HG02943 (cell line): ENCODE results near the gene TMEM132D.

Experiments used
- ATAC-seq: cut with Tn5 transposase; IDR thresholded peaks from one replicate; pipeline ENCODE4 v1.9.1; 2021; ENCODE audit warnings: mild to moderate bottlenecking, low read depth, moderate library complexity; ENCODE audit not compliant: unreplicated experiment

The TMEM132D gene

DNA sequence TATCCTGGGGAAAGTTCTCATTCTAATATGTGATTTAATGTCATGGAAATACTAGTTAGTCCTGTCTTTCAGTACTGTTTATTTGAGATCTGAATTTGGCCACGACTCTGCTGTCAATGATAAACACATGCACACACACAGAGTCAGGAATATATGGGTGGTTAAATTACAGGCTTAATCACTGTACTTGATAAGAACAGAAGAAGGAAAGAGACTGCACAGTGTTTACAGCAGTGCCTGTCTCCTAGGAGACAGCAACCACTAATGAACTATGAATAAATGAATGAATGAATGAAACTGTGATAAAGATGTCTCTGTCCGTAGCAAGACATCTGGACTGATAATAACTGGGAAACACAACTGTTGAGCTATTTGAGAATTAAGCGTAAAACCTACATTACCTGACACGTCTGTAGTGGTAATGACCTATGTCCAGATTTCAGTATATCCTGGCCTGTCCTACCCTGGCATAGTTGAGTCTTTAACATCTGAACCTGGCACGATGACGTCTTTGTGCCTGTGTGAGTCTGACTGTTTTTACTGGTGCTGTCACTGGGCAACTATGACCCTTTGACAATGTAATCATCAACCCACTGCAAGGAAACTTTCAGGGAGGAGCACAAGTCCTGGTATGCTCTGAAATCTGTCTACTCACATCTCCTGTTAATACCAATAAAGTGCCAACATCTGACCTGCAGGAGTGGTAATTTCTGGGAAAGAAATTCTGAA is 524.6 kb downstream of the TMEM132D start:
- ATAC-seq, result no peak

DNA sequence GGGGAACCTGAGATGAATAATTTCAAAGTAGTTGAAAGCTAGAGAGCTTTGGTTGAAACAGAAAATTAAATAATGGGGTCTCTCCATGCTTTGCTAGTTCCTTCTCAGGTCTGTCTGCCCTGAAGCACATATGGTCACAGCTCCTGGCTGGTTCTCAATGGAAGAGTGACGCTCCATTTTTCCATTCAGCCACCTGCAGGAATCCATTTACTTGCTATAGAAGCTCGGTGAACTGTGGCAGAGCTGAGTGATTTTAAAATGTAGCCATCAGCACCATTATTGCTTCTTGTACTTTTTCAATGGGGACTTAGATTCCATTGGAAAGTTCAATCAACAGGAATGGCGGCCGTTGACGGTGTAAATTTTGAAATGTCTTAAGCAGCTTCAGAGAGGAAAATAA is 525.3 kb downstream of the TMEM132D start:
- ATAC-seq, result no peak

GRCh38 chr12:129373746-129374145 is 530.1 kb downstream of the TMEM132D start:
- no peak for ATAC-seq

GRCh38 chr12:129372876-129373275 is 530.9 kb downstream of the TMEM132D start:
- ATAC-seq, result no peak

DNA sequence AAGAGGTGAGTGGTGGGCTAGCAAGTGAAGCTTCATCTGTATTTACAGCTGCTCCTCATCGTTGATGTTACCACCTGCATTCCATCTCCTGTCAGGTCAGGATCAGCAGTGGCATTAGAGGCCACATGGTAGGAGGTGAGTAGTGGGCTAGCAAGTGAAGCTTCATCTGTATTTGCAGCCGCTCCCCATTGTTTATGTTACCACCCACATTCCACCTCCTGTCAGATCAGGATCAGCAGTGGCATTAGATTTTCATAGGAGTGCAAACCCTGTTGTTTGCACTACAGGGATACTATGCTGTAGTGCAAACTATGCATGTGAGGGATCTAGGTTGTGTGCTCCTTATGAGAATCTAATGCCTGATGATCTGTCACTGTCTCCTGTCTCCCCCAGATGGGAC is 531.5 kb downstream of the TMEM132D start:
- no peak for ATAC-seq

- ATAC-seq, result no peak
These were observed 532.6 kb downstream of the TMEM132D start for GRCh38 chr12:129371268-129371667.

- ATAC-seq, result no peak
These were observed 537.2 kb downstream of the TMEM132D start for GRCh38 chr12:129366656-129367055.

GRCh38 chr12:129363041-129363440 is 540.8 kb downstream of the TMEM132D start:
- ATAC-seq, result no peak

- ATAC-seq, result no peak
These were observed 546.6 kb downstream of the TMEM132D start for GRCh38 chr12:129357233-129357632.

DNA sequence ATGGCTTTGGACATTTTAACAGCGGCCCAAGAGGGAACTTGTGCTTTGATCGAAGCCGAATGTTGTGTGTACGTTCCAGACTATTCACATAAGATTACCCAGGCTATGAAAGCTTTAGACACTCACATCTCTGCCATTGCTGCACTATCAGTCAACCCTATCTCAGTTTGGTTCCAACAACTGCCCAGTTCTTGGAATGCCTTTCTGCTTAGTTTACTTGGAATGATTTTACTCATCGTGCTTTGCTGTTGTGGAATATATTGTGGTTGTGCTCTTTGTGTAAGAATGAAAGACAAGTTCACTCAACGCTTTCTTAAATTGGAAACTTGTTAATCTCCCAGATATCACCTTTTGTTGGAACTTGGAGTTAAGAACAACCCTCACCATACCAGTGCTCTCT is 552.3 kb downstream of the TMEM132D start:
- no peak for ATAC-seq

GRCh38 chr12:129339336-129339735 is 564.5 kb downstream of the TMEM132D start:
- no peak for ATAC-seq

DNA sequence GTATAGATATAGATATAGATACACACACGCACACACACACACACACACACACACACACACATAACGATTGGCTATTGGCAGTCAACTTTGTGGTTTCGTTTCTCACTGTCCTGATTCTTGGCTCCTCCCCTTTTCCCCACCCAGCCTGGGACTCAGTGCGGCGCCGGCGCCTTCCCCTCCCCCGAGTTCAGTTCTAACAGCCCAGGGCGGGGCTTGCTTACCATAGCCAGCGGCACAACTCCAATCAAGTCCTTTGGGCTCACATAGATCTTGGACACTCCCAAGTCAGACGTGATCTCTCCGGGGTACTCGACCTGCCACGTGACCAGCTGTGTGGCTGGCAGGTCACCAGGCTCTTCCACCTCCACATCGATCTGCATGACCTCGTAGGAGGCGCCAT is 566.4 kb downstream of the TMEM132D start:
- ATAC-seq, result no peak

DNA sequence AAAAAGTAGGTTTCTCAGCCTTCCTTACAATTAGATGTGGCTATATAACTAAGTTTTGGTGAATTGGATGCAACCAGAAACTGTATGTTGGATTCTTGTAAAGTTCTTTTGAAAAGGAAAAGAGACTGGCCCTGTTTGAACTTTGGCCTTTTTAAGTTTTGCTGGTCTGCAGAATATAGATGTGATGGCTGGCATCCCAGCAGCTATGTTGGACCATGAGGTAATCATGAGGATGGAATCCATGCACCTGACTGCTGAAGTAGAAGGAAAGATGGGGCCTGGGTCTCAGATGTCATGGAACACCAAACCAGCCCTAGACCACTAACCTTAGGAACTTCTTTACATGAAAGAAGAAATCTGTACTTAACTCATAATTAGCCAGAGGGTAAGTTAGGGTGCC is 568.1 kb downstream of the TMEM132D start:
- no peak for ATAC-seq

GRCh38 chr12:129332286-129332685 is 571.5 kb downstream of the TMEM132D start:
- no peak for ATAC-seq

DNA sequence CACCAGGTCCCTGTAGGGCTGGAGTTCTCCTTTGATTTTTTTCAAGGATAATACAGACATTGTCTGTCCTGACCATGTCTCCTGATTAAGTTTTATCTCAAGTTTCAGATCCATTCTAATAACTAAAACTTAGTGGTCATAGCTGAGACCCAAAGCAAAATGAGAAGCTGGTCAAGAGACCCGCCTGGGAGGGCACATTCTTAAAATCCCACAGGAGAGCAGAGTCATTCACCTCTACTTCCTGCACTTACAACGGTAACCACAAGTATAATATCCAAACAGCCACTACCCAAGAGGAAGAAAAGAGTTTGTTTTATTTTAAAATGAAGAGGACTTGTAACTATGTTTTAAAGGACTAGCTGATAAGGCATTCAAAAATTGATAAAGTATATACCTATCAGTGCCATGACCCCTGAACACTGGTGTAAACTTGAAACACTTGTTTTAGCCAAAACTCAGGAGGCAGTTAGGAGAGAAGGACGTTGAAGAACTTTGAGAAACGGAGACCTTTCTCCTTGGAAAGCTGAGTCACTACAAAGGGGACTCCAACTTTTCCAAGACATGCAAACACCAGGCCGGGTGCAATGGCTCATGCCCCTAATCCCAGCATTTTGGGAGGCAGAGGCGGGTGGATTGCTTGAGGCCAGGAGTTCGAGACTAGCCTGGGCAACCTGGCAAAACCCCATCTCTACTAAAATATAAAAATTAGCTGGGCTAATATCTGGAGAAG is 572.3 kb downstream of the TMEM132D start:
- no peak for ATAC-seq

DNA sequence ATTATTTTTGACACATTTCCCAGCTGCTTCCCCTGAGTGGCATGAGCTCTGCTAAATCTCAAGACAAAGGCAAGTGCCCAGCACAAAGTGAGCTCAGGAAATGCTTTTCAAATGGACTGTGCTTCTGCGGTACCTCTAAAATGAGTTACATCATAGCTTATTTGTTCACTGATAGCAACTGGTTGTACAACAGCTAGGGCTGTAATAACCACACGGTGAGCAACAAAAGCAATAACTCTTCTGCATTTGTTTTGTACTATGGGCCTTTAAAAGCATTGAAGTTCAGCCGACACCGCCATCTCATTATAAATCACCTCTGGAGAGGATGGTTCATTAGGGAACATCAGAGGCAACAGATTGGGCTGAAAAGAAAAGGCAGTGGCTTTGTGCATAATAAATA is 575.6 kb downstream of the TMEM132D start:
- no peak for ATAC-seq

DNA sequence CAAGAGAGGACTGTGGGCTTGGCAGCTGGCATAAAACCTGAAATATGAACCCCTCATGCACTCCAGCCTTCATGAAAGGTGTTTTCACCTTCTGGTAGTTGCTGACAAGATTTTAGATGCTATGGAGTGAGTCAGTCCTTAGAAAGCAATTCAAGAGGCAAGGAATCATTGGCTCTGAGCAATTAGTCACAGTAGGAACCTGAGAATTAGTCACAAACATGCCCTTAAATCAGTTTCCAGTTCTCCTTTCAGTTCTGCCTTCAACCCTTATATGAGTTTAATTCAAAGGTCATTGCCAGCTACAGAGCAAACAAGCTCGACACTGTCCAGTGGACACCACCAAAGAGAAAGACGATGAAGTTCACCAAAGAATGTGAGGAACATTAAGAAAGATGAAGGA is 578.3 kb downstream of the TMEM132D start:
- ATAC-seq, result no peak

GRCh38 chr12:129312048-129312447 is 591.8 kb downstream of the TMEM132D start:
- no peak for ATAC-seq

DNA sequence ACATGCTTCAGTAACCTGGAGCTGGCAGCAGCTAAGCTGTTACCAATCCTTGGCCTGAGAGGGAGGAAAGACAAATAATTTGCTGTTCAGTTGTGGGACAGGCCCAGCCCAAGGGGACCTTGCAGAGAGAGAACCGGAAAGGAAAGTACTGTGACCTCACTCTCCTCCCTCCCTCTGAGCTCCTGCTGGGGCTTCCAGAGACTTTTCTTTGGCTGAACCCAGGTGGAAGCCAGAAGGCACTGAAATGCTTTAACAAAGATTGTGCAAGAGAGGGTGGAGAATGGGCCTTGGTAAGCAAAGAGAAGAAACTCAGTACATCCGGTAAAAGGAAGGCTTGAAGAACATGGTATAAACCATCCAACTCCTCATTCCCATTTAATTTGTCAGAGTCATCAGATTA is 593.5 kb downstream of the TMEM132D start:
- no peak for ATAC-seq

- no peak for ATAC-seq
These were observed 598.0 kb downstream of the TMEM132D start for GRCh38 chr12:129305851-129306250.

GRCh38 chr12:129304529-129304928 is 599.3 kb downstream of the TMEM132D start:
- no peak for ATAC-seq

DNA sequence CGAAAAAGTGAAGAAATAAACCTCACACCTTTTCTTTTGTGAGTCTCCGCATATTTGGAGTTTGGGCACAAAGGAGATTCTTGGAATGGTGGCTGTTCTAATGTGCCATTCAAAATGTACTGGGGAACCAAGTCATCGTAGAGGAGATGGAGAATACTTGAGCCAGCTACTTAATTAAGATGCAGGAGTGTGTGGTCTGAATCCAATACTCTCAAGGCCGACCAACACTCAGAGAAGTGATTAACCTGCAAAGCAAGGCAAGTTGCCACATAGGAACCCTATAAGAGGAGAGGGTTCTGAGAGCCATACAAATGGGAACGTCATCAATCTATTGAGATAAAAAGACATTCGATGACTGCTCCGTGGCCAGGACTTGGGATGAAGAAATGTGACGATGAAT is 603.8 kb downstream of the TMEM132D start:
- ATAC-seq, result no peak
